ENCODE data around the gene HPF1.
A peak's percentile ranks its signal among the peaks of the same experiment; 100 is the strongest.
"Not testable (repeated sequence)": the region's sequence is repeated elsewhere in the genome, so short reads cannot be mapped to it uniquely, and the experiment has no call there.

HPF1 gene

DNA sequence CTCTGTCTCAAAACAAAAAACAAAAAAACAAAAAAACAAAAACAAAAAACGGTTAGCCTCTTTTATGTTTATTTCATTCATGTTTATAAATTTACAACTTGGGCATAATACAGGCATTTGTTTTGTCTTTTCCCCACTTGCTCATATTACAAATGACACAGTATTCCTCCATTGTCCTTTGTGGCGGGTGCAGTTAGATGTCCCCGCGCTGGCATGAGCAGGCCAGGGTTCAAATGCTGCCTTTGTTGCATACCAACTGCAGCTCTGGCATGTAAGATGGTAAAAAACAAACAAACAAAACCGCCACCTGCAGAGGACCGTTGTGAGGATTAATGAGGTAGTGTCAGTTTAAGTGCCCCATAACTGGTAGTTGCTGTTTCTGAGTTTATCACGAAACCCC is 16.1 kb upstream of the HPF1 start:
- Histone ChIP-seq H3K9me3 (ENCODE audit: control insufficient read depth, low read length) (no peaks in the 10 kb centered on the region), H3K36me3 (ENCODE audit: control insufficient read depth, insufficient read depth, low read length) (no peaks in the 10 kb centered on the region), H3K4me3 (ENCODE audit: extremely low read depth, insufficient read depth, low read length, poor library complexity, severe bottlenecking) (no peak overlapping the region), H3K27ac (ENCODE audit: low read depth, low read length, severe bottlenecking) (no peak overlapping the region), H3K4me1 (ENCODE audit: control insufficient read depth, insufficient read depth, low read length, poor library complexity, severe bottlenecking) (no peaks in the 10 kb centered on the region)
- 90 to 92% methylated on average over 3 to 5 of the region's 7 CpGs for WGBS, 2 experiments (ENCODE audit: insufficient coverage in 2 of 2)

DNA sequence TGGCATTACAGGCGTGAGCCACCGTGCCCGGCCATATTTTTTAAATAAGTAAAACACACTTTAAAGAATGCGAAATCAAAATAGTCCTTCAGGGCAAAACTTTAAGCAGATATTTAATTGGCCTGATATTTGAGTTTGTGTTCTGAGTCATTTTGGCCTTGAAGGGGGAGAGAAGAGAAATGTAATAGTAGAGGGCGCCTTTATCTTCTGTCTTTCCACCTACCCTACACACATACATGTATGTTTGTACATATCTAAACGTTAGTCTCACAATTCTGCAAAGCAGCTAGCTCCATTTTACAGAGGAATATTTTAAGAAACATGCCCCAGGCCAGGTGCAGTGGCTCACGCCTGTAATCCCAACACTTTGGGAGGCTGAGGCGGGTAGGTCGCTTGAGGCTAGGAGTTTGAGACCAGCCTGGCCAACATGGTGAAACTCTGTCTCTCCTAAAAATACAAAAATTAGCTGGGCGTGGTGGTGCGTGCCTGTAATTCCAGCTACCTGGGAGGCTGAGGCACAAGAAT is 13.9 kb upstream of the HPF1 start:
- H3K36me3 ChIP-seq (ENCODE audit: control insufficient read depth, insufficient read depth, low read length); H3K4me3 ChIP-seq (ENCODE audit: extremely low read depth, insufficient read depth, low read length, poor library complexity, severe bottlenecking): not testable (repeated sequence)
- 89 to 100% methylated on average over 5 of the region's 11 CpGs for WGBS, 2 experiments (ENCODE audit: insufficient coverage in 2 of 2)

DNA sequence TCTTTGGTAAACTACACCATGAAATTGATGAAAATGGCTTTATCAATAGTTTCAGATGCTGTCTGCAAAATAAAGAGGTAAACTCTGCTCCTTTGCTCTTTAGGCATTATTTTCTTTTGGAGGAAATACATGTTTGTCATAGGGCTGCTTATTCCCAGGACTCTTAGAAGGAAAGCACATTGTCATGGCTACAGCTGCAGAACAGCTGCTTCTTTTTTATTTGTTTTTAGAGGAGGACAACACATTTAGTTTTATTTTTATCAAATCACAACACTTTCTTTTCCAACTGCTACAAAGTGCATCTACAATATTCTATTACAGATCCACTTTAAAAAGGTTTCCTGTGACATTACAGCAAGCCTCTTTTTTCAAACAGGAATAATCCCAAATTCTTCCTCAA is 12.7 kb upstream of the HPF1 start:
- Histone ChIP-seq H3K27ac (ENCODE audit: low read depth, low read length, severe bottlenecking) (no peak overlapping the region), H3K36me3 (ENCODE audit: control insufficient read depth, insufficient read depth, low read length) (no peaks in the 10 kb centered on the region), H3K9me3 (ENCODE audit: control insufficient read depth, low read length) (no peaks in the 10 kb centered on the region)

More for the DNA sequence above, 13.9 kb upstream of the HPF1 start:
- H3K27ac ChIP-seq (ENCODE audit: low read depth, low read length, severe bottlenecking); H3K9me3 ChIP-seq (ENCODE audit: control insufficient read depth, low read length); H3K4me1 ChIP-seq (ENCODE audit: control insufficient read depth, insufficient read depth, low read length, poor library complexity, severe bottlenecking): not testable (repeated sequence)

DNA sequence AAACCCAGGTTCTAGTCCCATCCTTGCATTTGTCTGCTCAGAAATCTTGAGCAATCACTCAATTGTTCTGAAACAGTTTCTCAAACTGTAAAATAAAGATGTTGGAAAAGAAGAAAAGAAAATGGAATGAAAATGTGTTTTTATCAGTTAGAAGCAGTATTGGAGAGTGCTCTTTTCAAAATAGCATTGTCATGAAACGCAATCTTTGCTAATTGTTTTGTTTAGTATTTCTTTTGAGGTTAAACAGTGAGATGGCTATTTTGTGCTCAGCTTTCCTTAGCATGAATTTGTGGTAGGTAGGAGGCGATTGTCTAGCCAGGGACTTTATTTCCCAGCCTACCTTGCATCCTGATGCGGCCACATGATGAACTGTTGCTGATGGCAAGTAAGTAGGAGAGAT is 10.6 kb upstream of the HPF1 start:
- 78 to 100% methylated on average over 1 to 3 of the region's 3 CpGs for WGBS, 2 experiments (ENCODE audit: insufficient coverage in 2 of 2)
- H3K4me3 ChIP-seq (ENCODE audit: extremely low read depth, insufficient read depth, low read length, poor library complexity, severe bottlenecking), result no peak overlapping the region

More for the DNA sequence above, 12.7 kb upstream of the HPF1 start:
- no peaks in the 10 kb centered on the region for H3K4me1 ChIP-seq (ENCODE audit: control insufficient read depth, insufficient read depth, low read length, poor library complexity, severe bottlenecking)
- H3K4me3 ChIP-seq (ENCODE audit: extremely low read depth, insufficient read depth, low read length, poor library complexity, severe bottlenecking), result no peak overlapping the region

DNA sequence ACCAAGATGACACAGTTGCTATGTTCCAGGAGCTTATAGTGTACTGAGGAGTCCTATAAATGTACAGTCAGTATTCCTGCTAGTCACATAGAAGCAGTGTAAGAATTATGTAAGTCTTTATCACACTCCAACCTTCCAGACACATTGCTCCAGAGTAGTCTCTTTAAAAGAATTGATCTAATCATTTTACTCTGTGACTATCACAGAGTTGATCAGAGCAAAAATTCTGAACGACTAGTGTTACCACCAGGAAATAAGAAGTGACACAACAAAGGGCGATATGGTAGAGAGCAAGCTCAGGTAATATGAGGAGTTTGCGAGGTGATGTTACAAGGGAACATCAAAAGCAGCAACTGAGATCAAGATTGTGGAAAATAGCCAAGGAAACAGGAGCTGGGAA is 9.0 kb upstream of the HPF1 start:
- Histone ChIP-seq H3K36me3 (ENCODE audit: control insufficient read depth, insufficient read depth, low read length) (no peaks in the 10 kb centered on the region), H3K9me3 (ENCODE audit: control insufficient read depth, low read length) (no peaks in the 10 kb centered on the region), H3K4me1 (ENCODE audit: control insufficient read depth, insufficient read depth, low read length, poor library complexity, severe bottlenecking) (no peaks in the 10 kb centered on the region), H3K4me3 (ENCODE audit: extremely low read depth, insufficient read depth, low read length, poor library complexity, severe bottlenecking) (no peak overlapping the region), H3K27ac (ENCODE audit: low read depth, low read length, severe bottlenecking) (no peak overlapping the region)
- 81 to 89% methylated on average over 2 to 3 of the region's 3 CpGs for WGBS, 2 experiments (ENCODE audit: insufficient coverage in 2 of 2)

More for the DNA sequence above, 10.6 kb upstream of the HPF1 start:
- no peaks in the 10 kb centered on the region for H3K36me3 ChIP-seq (ENCODE audit: control insufficient read depth, insufficient read depth, low read length)
- H3K4me1 ChIP-seq (ENCODE audit: control insufficient read depth, insufficient read depth, low read length, poor library complexity, severe bottlenecking), result no peaks in the 10 kb centered on the region
- no peak overlapping the region for H3K27ac ChIP-seq (ENCODE audit: low read depth, low read length, severe bottlenecking)
- no peaks in the 10 kb centered on the region for H3K9me3 ChIP-seq (ENCODE audit: control insufficient read depth, low read length)

DNA sequence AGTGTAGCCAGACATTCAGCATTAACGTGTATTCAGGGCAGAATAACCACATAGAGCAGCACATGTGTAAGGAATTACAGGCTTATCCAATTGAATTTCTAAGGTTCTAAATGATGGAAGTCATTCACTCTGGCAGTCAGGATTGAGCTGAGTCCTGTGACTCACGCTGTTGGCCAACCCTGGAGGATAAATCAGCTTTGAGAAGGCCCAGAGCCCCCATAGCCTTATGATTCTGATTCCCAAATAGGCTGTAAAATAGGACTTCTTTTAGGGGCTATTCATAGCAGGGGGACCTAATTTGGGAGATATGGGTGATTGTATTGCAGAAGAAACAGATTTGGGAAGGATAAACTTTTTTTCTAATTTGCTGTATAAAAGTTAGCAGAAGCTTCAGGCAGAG is 8.1 kb upstream of the HPF1 start:
- Histone ChIP-seq H3K36me3 (ENCODE audit: control insufficient read depth, insufficient read depth, low read length) (no peaks in the 10 kb centered on the region), H3K4me1 (ENCODE audit: control insufficient read depth, insufficient read depth, low read length, poor library complexity, severe bottlenecking) (no peaks in the 10 kb centered on the region), H3K4me3 (ENCODE audit: extremely low read depth, insufficient read depth, low read length, poor library complexity, severe bottlenecking) (no peak overlapping the region), H3K9me3 (ENCODE audit: control insufficient read depth, low read length) (no peaks in the 10 kb centered on the region), H3K27ac (ENCODE audit: low read depth, low read length, severe bottlenecking) (no peak overlapping the region)
- WGBS, 2 experiments (ENCODE audit: insufficient coverage in 2 of 2), result 83 to 92% methylated on average over 1 to 2 of the region's 2 CpGs

DNA sequence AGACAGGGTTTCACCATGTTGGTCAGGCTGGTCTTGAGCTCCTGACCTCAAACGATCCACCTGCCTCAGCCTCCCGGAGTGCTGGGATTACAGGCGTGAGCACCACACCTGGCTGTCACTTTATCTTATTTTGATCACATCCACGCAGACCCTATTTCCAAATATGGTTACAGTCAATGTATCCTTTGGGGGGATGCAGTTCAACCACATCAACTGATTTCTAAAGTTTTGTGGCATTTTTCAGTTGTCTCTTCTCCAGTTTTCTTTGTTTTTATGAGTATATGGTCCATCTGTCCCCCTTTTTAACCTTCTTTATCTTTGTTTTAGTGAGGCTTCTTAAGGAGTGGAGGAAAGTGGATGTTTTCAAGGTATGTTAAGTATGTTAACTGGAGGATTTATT is 4.1 kb upstream of the HPF1 start:
- no peaks in the 10 kb centered on the region for H3K36me3 ChIP-seq (ENCODE audit: control insufficient read depth, insufficient read depth, low read length)
- H3K27ac ChIP-seq (ENCODE audit: low read depth, low read length, severe bottlenecking), result no peak overlapping the region
- peaks cover 1% of the 10 kb centered on the region for H3K4me1 ChIP-seq (ENCODE audit: control insufficient read depth, insufficient read depth, low read length, poor library complexity, severe bottlenecking)
- 83% methylated on average over 1 of the region's 4 CpGs; no CpG with 5 or more reads in 1 of the 2 experiments for WGBS, 2 experiments (ENCODE audit: insufficient coverage in 2 of 2)
- no peaks in the 10 kb centered on the region for H3K9me3 ChIP-seq (ENCODE audit: control insufficient read depth, low read length)
- no peak overlapping the region for H3K4me3 ChIP-seq (ENCODE audit: extremely low read depth, insufficient read depth, low read length, poor library complexity, severe bottlenecking)

DNA sequence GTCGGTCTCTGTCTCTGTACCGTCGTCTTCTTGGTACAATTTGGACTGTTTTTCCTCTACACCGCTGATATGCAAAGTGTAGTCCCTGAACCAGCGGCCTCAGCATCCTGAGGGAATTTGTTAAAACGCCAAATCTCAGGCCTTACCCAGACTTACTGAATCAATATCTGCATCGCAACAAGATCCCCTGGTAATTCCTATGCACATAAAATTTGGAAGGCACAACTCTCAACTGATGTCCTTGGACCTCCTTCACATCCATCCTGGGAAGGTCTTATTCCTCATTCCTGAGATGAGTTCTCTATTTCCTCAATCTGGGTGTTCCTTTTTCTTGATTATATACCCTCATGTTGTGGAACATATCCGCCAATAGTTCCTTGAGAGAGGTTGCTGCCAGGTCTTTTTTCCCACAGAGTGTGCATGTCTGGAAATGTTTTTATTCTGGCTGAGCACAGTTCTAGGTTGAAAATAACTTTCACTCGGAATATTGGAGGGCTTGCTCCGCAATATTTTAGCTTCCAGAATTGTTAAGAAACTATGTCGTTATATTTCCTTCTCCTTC is 738 bp upstream of the HPF1 start:
- Histone ChIP-seq H3K36me3 (ENCODE audit: control insufficient read depth, insufficient read depth, low read length) (peaks cover under 1% of the 10 kb centered on the region), H3K4me1 (ENCODE audit: control insufficient read depth, insufficient read depth, low read length, poor library complexity, severe bottlenecking) (peaks cover 9% of the 10 kb centered on the region), H3K4me3 (ENCODE audit: extremely low read depth, insufficient read depth, low read length, poor library complexity, severe bottlenecking) (no peak overlapping the region), H3K27ac (ENCODE audit: low read depth, low read length, severe bottlenecking) (no peak overlapping the region), H3K9me3 (ENCODE audit: control insufficient read depth, low read length) (no peaks in the 10 kb centered on the region)
- 87 to 92% methylated on average over 10 of the region's 11 CpGs for WGBS, 2 experiments (ENCODE audit: insufficient coverage in 2 of 2)

DNA sequence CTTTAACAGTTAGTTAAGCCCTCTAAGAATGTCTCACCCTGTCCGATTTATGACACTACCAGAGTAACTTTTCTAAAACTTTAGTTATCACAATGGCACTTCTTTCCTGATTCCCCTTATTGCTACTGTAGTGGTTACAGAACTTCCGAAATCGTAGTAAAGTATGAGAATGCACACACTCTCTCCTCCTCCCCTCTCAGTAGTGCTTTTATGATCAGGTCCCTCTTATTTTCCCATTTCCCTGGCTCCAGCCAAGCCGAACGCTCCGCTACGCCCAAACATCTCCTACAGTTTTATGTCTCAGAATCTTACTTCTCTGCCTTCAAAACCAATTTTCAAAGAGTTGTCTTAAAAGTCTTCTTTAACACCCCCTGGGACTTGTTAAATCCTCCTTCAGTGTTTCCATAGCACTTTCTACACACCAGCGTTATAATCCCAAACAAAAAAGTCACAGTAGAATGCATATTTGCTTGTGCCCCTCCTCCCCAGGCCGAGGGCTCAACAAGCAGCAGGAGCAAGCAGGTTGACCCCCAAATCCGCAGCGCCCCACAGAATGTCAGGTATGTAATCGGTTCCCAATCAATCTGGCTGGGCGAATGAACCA is 671 bp downstream of the HPF1 start:
- no peaks in the 10 kb centered on the region for H3K9me3 ChIP-seq (ENCODE audit: control insufficient read depth, low read length)
- H3K27ac ChIP-seq (ENCODE audit: low read depth, low read length, severe bottlenecking), result peak overlapping the region; percentile 53
- H3K4me3 ChIP-seq (ENCODE audit: extremely low read depth, insufficient read depth, low read length, poor library complexity, severe bottlenecking), result peak overlapping the region; percentile 75
- H3K36me3 ChIP-seq (ENCODE audit: control insufficient read depth, insufficient read depth, low read length), result peaks cover 5% of the 10 kb centered on the region
- WGBS, 2 experiments (ENCODE audit: insufficient coverage in 2 of 2), result 4 to 10% methylated on average over 11 to 13 of the region's 13 CpGs
- H3K4me1 ChIP-seq (ENCODE audit: control insufficient read depth, insufficient read depth, low read length, poor library complexity, severe bottlenecking), result peaks cover 9% of the 10 kb centered on the region

DNA sequence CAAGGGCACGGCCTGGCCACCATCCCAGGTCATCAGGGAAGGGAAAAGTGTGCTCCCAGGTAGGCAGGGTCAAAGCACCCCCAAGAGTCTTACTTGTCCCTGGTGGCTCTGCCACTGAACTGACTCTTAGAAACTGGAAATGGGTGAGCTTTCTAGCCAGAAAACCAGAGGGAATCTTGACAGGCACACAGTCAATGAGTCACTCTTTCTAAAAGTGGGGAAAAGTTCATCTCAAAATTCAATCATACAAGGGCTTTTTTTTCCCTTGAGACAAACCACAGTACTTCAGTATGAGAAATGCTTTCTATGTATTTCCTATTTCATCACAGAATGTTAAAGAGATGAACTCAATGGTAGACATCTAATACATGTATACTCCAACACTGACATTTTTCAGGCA is 12.5 kb downstream of the HPF1 start:
- H3K27ac ChIP-seq (ENCODE audit: low read depth, low read length, severe bottlenecking), result no peak overlapping the region
- 100% methylated on average over 1 of the region's 1 CpG for WGBS, 2 experiments (ENCODE audit: insufficient coverage in 2 of 2)
- peaks cover 11% of the 10 kb centered on the region for H3K36me3 ChIP-seq (ENCODE audit: control insufficient read depth, insufficient read depth, low read length)

DNA sequence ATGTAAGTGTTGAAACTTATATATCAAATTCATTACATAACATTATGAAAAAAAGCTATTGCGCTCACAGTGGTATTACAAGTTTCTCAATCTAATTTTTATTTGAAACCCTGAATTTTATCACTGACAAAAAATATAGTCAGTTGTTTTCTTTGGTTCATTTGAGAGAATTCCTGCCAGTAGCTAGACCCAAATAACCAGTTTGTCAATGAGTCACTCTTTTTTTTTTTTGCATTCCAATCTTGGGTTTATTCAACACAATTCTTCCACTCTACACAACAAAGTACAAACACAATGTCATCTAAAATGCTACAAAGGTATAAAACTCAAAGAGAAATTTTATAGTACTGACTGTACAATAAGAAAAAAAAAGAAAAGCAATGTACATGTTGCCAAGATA is 13.1 kb downstream of the HPF1 start:
- H3K36me3 ChIP-seq (ENCODE audit: control insufficient read depth, insufficient read depth, low read length), result peaks cover 11% of the 10 kb centered on the region
- no peaks in the 10 kb centered on the region for H3K4me1 ChIP-seq (ENCODE audit: control insufficient read depth, insufficient read depth, low read length, poor library complexity, severe bottlenecking)
- no peak overlapping the region for H3K4me3 ChIP-seq (ENCODE audit: extremely low read depth, insufficient read depth, low read length, poor library complexity, severe bottlenecking)
- H3K27ac ChIP-seq (ENCODE audit: low read depth, low read length, severe bottlenecking), result no peak overlapping the region
- no peaks in the 10 kb centered on the region for H3K9me3 ChIP-seq (ENCODE audit: control insufficient read depth, low read length)
- no CpG with 5 or more reads among the region's 1 CpG for WGBS, 2 experiments (ENCODE audit: insufficient coverage in 2 of 2)

More for the DNA sequence above, 12.5 kb downstream of the HPF1 start:
- H3K4me3 ChIP-seq (ENCODE audit: extremely low read depth, insufficient read depth, low read length, poor library complexity, severe bottlenecking), result no peak overlapping the region
- no peaks in the 10 kb centered on the region for H3K4me1 ChIP-seq (ENCODE audit: control insufficient read depth, insufficient read depth, low read length, poor library complexity, severe bottlenecking)
- H3K9me3 ChIP-seq (ENCODE audit: control insufficient read depth, low read length), result no peaks in the 10 kb centered on the region

Measured in mesodermal cell (in vitro differentiated cells).